Measurements from ENCODE around the gene MAPK8IP3.
"Not testable (repeated sequence)": the region's sequence is repeated elsewhere in the genome, so short reads cannot be mapped to it uniquely, and the experiment has no call there.

The MAPK8IP3 gene

DNA sequence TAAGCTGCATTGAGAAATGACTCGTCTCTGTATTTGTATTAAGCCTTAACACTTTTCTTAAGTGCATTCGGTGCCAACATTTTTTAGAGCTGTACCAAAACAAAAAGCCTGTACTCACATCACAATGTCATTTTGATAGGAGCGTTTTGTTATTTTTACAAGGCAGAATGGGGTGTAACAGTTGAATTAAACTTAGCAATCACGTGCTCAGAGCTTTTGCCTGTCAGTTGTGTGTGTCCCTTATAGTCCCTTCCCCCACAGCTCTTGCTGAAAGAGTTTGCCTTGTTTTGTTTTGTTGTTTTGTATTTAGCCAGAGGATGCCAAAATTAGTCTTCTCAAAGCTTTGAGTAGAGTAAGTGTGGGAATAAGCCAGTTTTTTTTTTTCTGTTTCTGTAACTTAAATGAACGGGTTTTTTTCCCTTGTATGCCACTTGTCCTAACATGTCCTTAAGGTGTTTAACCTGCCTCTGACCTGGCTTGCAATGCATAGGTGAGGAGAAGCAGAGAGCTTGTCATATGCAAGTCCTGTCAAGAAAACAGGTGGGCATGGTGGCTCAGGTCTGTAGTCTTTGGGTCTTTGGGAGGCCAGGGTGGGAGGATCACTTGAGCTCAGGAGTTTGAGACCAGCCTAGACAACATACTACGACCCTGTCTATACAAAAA lies 4.6 kb upstream of the MAPK8IP3 start:
- TF ChIP-seq, protein P1, sequence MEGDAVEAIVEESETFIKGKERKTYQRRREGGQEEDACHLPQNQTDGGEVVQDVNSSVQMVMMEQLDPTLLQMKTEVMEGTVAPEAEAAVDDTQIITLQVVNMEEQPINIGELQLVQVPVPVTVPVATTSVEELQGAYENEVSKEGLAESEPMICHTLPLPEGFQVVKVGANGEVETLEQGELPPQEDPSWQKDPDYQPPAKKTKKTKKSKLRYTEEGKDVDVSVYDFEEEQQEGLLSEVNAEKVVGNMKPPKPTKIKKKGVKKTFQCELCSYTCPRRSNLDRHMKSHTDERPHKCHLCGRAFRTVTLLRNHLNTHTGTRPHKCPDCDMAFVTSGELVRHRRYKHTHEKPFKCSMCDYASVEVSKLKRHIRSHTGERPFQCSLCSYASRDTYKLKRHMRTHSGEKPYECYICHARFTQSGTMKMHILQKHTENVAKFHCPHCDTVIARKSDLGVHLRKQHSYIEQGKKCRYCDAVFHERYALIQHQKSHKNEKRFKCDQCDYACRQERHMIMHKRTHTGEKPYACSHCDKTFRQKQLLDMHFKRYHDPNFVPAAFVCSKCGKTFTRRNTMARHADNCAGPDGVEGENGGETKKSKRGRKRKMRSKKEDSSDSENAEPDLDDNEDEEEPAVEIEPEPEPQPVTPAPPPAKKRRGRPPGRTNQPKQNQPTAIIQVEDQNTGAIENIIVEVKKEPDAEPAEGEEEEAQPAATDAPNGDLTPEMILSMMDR (IDR thresholded peaks at IDR 0.05; ENCODE audit: insufficient read depth, low read depth, low read length, missing control alignments), result no peak
- H3K4me3 ChIP-seq (ENCODE audit: low read depth, low read length), result no peak overlapping the region
- no peak for DNase-seq (ENCODE audit: low read depth)

DNA sequence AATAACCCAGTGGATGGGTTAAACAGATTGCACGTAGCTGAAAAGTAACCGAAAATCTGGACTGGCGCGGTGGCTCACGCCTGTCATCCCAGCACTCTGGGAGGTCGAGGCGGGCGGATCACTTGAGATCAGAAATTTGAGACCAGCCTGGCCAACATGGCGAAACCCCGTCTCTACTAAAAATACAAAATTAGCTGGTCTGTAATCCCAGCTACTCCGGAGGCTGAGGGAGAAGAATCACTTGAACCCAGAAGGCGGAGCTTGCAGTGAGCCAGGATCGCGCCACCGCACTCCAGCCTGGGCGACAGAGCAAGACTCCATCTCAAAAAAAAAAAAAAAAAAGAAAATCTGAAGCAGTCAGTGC lies 689 bp upstream of the MAPK8IP3 start:
- not testable (repeated sequence) for DNase-seq (ENCODE audit: low read depth)
- peak overlapping the region; percentile 60 for H3K4me3 ChIP-seq (ENCODE audit: low read depth, low read length)

DNA sequence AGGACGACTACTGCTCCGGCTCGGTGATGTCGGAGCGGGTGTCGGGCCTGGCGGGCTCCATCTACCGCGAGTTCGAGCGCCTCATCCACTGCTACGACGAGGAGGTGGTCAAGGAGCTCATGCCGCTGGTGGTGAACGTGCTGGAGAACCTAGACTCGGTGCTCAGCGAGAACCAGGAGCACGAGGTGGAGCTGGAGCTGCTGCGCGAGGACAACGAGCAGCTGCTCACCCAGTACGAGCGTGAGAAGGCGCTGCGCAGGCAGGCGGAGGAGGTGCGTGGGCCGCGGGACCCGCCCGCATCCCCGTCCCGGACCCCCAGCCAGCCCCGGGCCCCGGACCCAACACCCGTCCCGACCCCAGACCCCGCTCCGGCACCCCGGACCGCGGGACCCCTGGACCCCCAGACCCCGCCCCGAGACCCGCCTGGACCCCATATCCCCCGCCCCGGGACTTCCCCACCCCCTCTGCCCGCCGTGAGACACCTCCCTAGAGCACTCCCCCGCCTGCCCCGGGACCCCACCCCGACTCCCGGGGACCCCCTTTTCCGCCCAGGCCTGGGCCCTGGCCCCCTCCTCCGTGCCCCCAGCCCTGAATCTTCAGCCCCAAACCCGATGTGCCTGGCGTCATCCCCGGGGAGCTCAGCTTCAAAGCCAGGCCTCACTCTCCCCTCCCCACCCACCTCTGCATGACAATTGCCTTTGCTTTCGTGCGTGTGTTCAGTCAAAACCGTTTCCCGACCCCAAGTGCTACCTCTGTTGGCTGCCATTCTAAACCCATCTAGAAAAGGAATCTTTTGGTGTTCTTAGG lies 594 bp downstream of the MAPK8IP3 start:
- peak; percentile 60 for DNase-seq (ENCODE audit: low read depth)
- TF ChIP-seq, protein P1 (IDR thresholded peaks at IDR 0.05; ENCODE audit: insufficient read depth, low read depth, low read length, missing control alignments), result no peak
- peak overlapping the region; percentile 94 for H3K4me3 ChIP-seq (ENCODE audit: low read depth, low read length)

DNA sequence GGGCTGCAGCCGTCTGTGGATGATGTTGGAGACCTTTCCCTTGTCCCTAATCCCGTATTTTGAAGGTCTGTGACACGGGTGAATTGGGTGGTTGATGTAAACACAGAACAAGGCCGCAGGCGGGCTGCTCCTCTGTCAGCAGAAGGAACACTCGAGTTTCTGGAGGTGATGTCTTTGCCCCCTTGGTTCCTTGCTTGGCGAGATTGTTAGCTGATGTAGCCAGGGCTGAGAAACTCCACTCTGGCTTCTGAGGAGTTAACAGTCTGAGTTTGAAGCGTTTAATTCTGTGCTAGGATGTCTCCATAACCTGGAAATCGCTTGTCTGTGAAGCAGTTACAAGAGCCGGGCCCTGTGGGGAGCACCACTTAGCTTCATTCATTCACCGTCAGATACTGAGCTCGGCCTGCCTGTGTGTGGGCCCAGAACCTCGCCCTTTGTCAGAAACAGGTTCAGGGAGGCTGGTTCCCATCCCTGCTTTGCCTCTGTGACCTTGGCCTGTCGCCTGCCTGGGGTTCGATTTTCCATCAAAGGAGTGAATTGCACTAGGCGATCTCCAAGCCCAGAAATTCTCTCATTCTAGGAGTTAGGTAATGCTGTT lies 1.3 kb downstream of the MAPK8IP3 start:
- peak; percentile 35 for DNase-seq (ENCODE audit: low read depth)
- H3K4me3 ChIP-seq (ENCODE audit: low read depth, low read length), result peak overlapping the region; percentile 94
- TF ChIP-seq, protein P1 (IDR thresholded peaks at IDR 0.05; ENCODE audit: insufficient read depth, low read depth, low read length, missing control alignments), result no peak

DNA sequence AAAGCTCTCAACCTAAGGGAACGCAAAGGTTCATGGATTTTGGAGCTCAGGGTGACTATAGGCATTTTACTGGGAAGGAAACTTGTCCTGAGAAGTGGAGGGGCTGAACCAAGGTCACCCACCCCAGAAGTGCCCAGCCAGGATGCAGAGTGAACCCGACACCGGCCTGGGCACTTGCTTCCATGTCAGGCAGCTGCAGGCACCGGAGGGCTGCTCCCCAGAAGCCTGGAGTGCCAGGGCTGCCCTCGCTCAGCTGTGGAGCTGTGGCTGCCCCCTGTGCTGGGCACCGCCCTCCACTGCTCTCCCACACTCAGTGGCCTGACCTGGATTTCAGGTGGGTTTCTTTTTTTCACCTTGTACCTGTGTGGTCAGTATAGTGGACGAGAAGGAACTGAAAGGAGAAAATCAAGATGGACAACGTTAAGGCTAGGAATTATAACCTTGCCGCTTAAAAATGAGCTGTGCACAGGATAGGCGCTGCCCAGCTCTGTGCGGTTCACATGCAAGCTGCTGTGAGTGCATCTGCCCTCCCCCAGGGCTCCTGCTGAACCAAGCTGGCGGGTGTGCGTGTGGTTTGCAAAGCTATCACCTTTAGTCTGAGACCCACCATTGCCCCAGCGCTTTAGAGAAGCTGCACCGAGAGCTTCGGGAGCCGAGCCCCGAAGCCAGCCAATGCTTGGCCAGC lies 2.2 kb downstream of the MAPK8IP3 start:
- peak overlapping the region; percentile 94 for H3K4me3 ChIP-seq (ENCODE audit: low read depth, low read length)
- TF ChIP-seq, protein P1 (IDR thresholded peaks at IDR 0.05; ENCODE audit: insufficient read depth, low read depth, low read length, missing control alignments), result no peak
- DNase-seq (ENCODE audit: low read depth), result no peak

DNA sequence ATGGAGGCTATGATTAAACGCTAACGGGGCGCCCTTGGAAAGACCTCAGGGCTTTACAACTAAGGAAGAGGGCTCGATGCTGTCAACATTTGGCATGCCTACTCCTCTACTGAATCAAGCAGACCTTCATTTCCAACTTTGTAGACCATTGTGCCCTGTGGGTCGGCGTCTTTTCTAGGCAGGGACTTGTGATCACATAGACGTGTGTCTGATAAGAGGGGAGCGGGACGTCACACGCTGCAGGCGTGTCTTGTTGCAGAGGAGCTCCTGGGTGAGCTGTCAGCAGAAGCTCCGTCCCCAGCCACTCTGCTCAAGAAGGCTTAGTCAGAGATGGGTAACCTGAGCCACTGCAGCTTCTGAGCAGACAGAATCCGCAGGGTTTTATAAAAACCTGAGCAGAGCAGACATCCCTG lies 2.8 kb downstream of the MAPK8IP3 start:
- H3K4me3 ChIP-seq (ENCODE audit: low read depth, low read length), result no peak overlapping the region
- TF ChIP-seq, protein P1 (IDR thresholded peaks at IDR 0.05; ENCODE audit: insufficient read depth, low read depth, low read length, missing control alignments), result no peak
- no peak for DNase-seq (ENCODE audit: low read depth)

DNA sequence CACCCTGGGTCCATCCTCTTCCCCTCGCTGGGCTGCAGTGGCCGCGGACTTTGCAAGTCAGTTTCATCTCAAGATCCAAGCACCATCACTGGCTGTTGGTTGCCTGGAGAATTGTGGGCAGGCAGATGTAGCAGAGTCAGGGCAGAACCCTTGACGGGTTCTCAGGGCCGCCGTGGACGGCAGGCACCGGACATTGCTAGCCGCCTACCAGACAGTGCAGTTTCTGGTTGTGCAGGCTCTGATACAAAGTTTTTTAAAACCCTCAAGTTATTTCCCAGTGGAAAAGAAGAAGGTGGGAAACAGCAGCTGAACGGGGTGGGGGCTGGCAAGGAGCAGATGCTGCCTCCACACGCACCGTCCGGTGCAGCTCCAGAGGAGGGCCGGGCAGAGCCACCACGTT lies 3.4 kb downstream of the MAPK8IP3 start:
- TF ChIP-seq, protein P1 (IDR thresholded peaks at IDR 0.05; ENCODE audit: insufficient read depth, low read depth, low read length, missing control alignments), result no peak
- DNase-seq (ENCODE audit: low read depth), result no peak
- no peak overlapping the region for H3K4me3 ChIP-seq (ENCODE audit: low read depth, low read length)
